Retina (tissue), 1 donor: Measurements from ENCODE around the gene PLGRKT.
A peak's percentile ranks its signal among the peaks of the same experiment; 100 is the strongest.
"Not testable (repeated sequence)": the region's sequence is repeated elsewhere in the genome, so short reads cannot be mapped to it uniquely, and the experiment has no call there.

ENCODE experiments used
- DNase-seq: peaks from one replicate; pipeline ENCODE4 v3.0.0-alpha.2; 2016

PLGRKT gene

GRCh38 chr9:5375091-5375490 lies 62.6 kb downstream of the PLGRKT start:
- no peak for DNase-seq

GRCh38 chr9:5364294-5365024 lies 73.3 kb downstream of the PLGRKT start:
- DNase-seq, result no peak

- DNase-seq, result no peak
Measured at GRCh38 chr9:5361326-5362010, 76.3 kb downstream of the PLGRKT start.

- no peak for DNase-seq
Measured at GRCh38 chr9:5360341-5360740, 77.4 kb downstream of the PLGRKT start.

- DNase-seq, result no peak
Measured at GRCh38 chr9:5357431-5358105, 80.2 kb downstream of the PLGRKT start.

GRCh38 chr9:5355817-5356216 lies 81.9 kb downstream of the PLGRKT start:
- DNase-seq, result no peak

- no peak for DNase-seq
Measured at GRCh38 chr9:5355226-5355625, 82.5 kb downstream of the PLGRKT start.

GRCh38 chr9:5354184-5354583 lies 83.5 kb downstream of the PLGRKT start:
- DNase-seq, result no peak

GRCh38 chr9:5352637-5353248 lies 85.0 kb downstream of the PLGRKT start:
- no peak for DNase-seq

- peak; percentile 66 for DNase-seq
Measured at GRCh38 chr9:5338992-5339981, 98.4 kb downstream of the PLGRKT start, which contains the start of gene RLN1. RLN1 (minus strand) TSS chr9:5339876; CDS start chr9:5339746, 130 bp downstream.

GRCh38 chr9:5336688-5337087 lies 101.0 kb downstream of the PLGRKT start:
- DNase-seq, result no peak

GRCh38 chr9:5331276-5331675 lies 106.4 kb downstream of the PLGRKT start:
- DNase-seq, result not testable (repeated sequence)

- DNase-seq, result peak; percentile 28
Measured at GRCh38 chr9:5326893-5327548, 110.7 kb downstream of the PLGRKT start.

- no peak for DNase-seq
Measured at GRCh38 chr9:5326187-5326586, 111.5 kb downstream of the PLGRKT start.

GRCh38 chr9:5321601-5322000 lies 116.1 kb downstream of the PLGRKT start:
- not testable (repeated sequence) for DNase-seq

GRCh38 chr9:5321058-5321457 lies 116.7 kb downstream of the PLGRKT start:
- DNase-seq, result no peak

GRCh38 chr9:5316406-5316805 lies 121.3 kb downstream of the PLGRKT start:
- not testable (repeated sequence) for DNase-seq

- no peak for DNase-seq
Measured at GRCh38 chr9:5315187-5315923, 122.4 kb downstream of the PLGRKT start.

GRCh38 chr9:5310851-5311250 lies 126.9 kb downstream of the PLGRKT start:
- DNase-seq, result no peak
